NCI-H1436 treated with DMSO at 0.1 percent for 48 hours (cell line): ENCODE measurements around the gene PARD3B.

Source experiments
- DNase-seq: peaks from one replicate; lab custom pipeline; 2025; lab: John Stamatoyannopoulos, UW

The PARD3B gene

GRCh38 chr2:205407984-205408383 is 862.7 kb downstream of the PARD3B start:
- no peak for DNase-seq

GRCh38 chr2:205408696-205409095 is 863.4 kb downstream of the PARD3B start:
- no peak for DNase-seq

DNA sequence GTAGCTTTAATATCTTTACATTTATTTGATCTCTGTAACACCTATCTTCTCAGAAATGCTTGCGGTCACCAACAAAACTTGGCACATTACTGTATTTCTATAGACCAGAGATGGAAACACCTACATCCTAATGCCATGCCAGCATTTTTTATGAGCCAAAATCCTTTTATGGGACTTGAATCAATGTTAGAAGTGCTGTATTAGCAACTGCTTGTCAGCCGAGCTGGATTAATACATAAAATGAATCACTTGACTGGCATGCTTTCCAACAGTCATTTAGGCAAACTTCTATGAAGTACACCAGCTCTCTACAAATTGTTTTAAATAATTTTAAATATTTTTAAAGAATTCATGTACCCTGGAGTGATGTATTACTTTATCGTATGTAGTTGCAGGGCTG is 864.1 kb downstream of the PARD3B start:
- no peak for DNase-seq

- no peak for DNase-seq
Measured at GRCh38 chr2:205411558-205411957, 866.3 kb downstream of the PARD3B start.

- DNase-seq = no peak
Measured at GRCh38 chr2:205424326-205424725, 879.1 kb downstream of the PARD3B start.

- DNase-seq = no peak
Measured at GRCh38 chr2:205425102-205425501, 879.8 kb downstream of the PARD3B start.

GRCh38 chr2:205427112-205427511 is 881.8 kb downstream of the PARD3B start:
- DNase-seq = no peak

- DNase-seq = no peak
Measured at GRCh38 chr2:205428811-205429210, 883.5 kb downstream of the PARD3B start.

- no peak for DNase-seq
Measured at GRCh38 chr2:205435970-205436369, 890.7 kb downstream of the PARD3B start.

GRCh38 chr2:205438241-205438640 is 893.0 kb downstream of the PARD3B start:
- DNase-seq = no peak

GRCh38 chr2:205439621-205440020 is 894.3 kb downstream of the PARD3B start:
- no peak for DNase-seq

GRCh38 chr2:205441524-205441923 is 896.2 kb downstream of the PARD3B start:
- no peak for DNase-seq

DNA sequence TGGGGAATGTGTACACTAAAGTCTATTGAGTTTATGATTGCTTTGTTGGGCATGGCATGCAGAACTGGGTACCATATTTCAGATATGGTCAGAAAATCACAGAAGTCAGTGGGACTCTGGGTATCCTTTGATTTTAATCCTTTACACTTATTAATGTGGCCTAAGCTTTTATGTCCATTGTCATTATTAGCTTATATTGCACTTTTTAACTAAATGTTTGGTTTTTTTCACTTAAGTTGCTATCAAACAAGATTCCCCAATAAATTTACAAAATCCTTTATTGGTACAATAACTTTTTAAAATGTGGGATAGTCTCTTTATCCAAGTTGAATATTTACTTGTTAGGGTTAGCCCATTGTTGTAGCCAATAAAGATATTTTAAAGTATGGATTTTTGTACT is 902.9 kb downstream of the PARD3B start:
- DNase-seq = no peak

DNA sequence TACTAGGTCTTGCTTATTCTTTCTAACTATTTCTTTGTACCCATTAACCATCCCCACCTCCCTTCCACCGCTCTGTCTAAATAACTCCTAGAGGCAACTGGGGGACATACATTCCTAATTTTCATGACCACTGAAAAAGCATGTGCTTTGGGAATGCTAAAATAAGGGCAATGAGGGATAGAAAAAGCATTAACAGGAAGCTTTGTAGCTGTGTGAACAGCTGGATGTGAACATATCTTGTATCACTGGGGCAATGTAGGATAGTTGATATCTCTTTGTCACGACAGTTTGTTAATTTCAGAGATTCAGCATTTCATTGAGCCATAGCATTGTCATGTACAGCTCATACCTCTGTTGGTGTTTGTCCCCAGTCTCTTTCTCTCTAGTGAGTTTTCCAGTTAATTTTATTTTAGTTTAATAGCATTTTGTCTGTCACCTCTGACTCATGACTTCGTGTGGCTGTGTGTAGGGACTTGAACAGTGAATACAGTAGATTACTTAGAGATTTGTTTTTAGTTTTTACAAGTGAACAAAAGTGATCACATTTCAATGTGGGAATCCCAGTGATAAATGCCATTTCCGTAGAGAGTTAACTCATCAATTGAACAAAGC is 906.7 kb downstream of the PARD3B start:
- no peak for DNase-seq

- DNase-seq = no peak
Measured at GRCh38 chr2:205453202-205453601, 907.9 kb downstream of the PARD3B start.

GRCh38 chr2:205456682-205457081 is 911.4 kb downstream of the PARD3B start:
- no peak for DNase-seq

GRCh38 chr2:205460217-205460616 is 914.9 kb downstream of the PARD3B start:
- no peak for DNase-seq

GRCh38 chr2:205461169-205461568 is 915.9 kb downstream of the PARD3B start:
- DNase-seq = no peak

- no peak for DNase-seq
Measured at GRCh38 chr2:205461678-205462665, 916.7 kb downstream of the PARD3B start.

DNA sequence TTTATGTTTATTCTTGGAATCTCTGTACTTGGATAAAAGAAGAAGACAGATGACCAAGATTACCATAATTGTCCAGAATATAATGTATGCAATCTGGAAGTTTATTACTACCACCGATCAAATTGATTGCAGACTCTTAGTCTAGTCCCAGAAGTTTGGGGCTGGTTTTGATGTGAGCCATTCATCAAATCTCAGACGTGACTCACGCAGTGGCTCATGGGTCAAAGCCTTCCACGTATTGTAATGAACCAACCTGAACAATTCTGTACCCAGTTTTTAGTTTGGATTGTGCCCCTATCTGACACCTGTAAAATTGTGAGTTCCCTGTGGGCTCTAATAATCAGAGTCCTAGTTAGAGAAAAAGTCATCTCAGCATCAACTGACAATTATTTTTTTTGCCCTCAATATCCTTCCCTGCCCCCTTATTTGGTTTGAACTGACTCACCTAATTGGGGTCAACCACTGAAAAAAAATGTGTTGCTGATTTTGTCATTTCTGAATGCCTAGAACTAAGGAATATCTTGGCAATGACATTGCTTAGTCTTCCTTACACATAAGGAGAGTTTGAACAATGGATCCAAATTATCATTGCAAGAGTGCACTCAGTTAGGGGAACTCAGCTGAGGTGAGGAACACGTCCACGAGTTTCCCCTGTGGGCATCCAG is 917.5 kb downstream of the PARD3B start:
- no peak for DNase-seq

DNA sequence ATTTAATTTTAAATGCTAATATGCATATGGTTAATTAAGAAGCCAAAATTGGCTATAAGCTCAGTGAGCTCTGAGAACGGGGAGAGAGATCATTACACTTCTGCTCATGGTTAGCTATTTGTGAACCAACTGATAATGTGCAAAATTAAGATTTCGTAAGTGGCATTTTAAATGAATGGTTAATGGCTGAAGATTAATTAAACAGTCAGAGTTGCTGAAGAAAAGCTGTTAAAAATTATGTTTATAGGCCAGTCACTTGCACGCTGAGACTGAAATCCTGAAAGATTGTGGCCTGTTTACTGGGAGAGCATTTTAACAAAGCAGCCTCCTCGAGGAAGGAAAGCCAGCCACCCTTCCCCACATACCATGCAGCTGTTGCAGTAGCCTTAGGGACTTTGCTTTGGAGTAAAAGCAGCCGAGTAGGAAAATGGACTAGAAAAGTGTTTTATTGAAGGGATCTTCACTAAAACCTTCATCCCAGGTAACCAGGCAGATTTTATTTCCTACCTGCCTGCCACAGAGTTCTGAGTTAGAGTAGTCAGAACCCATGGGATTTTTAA is 918.3 kb downstream of the PARD3B start:
- no peak for DNase-seq

DNA sequence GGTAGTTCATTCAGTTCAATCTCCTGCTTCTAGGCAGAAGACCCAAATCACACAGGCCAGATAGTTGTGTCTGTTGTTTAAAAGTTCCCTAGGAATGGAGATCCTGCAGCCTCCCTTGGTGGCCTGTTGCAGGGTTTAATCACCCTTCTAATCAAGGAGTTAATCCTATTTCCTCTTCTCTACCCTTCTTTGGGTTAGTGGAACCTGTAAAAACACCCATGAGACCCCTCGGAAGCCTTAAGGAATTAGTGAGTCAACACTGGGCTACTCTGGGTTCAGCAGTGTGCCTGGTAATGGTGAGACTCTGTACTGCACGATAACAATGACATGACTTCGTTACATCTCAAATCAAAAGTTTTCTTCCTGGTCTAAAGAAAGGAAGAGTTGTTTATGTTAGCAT is 919.4 kb downstream of the PARD3B start:
- DNase-seq = no peak
